Keratinocyte (primary cell): ENCODE data around the gene RABGGTA. TPM values are rescaled to one million over a fixed set of nuclear protein-coding genes. Genes with fewer than 3 reads are reported as not detected.

Source experiments
- DNase-seq: peaks from one replicate; pipeline ENCODE4 v3.0.0-alpha.2; 2011; ENCODE audit warnings: low read depth, missing footprints, low spot score
- FAIRE-seq: peaks from 2 replicates; lab custom pipeline; 2011; peaks lifted over from hg19 to GRCh38; lab: Jason Lieb, UNC
- H2AFZ ChIP-seq: 2 replicates; pipeline ENCODE4 v1.6.0; 2012; ENCODE audit warnings: low read length, control low read depth, inconsistent platforms; ENCODE audit not compliant: control insufficient read depth
- H3K27ac ChIP-seq: 2 replicates; pipeline ENCODE4 v1.5.1; 2011; ENCODE audit warnings: low read length; ENCODE audit not compliant: control insufficient read depth, insufficient read depth
- H3K27me3 ChIP-seq: 3 replicates; pipeline ENCODE4 v1.6.0; 2011; ENCODE audit warnings: low read length; ENCODE audit not compliant: control insufficient read depth, insufficient read depth; ENCODE audit errors: extremely low read depth
- H3K36me3 ChIP-seq, 2 experiments: 2 replicates in 1 of 2; 3 replicates in 1 of 2; pipeline ENCODE4 v1.5.1; 2011; ENCODE audit warnings: low read length in 2 of 2, mild to moderate bottlenecking in 1 of 2; ENCODE audit not compliant: control insufficient read depth in 2 of 2, insufficient read depth in 2 of 2; ENCODE audit errors: extremely low read depth in 1 of 2
- H3K4me1 ChIP-seq: 3 replicates; pipeline ENCODE4 v1.5.1; 2011; ENCODE audit warnings: low read length; ENCODE audit not compliant: control insufficient read depth, insufficient read depth; ENCODE audit errors: extremely low read depth
- H3K4me2 ChIP-seq: 3 replicates; pipeline ENCODE4 v1.6.0; 2011; ENCODE audit warnings: low read depth, low read length; ENCODE audit not compliant: control insufficient read depth, insufficient read depth; ENCODE audit errors: extremely low read depth
- H3K4me3 ChIP-seq, 3 experiments: fragments of 200-600 bp in 1 of 3; sonication (generic) in 1 of 3; 2 replicates in 2 of 3; 3 replicates in 1 of 3; pipeline ENCODE4 v1.5.1; 2011 to 2016; ENCODE audit warnings: low read length in 3 of 3, mild to moderate bottlenecking in 3 of 3, control low read depth in 2 of 3, inconsistent platforms in 1 of 3, low read depth in 1 of 3, mixed read lengths in 1 of 3, mixed run types in 1 of 3, moderate library complexity in 1 of 3; ENCODE audit not compliant: control insufficient read depth in 2 of 3, insufficient read depth in 2 of 3; ENCODE audit errors: extremely low read depth in 1 of 3
- H3K79me2 ChIP-seq: 2 replicates; pipeline ENCODE4 v1.6.0; 2012; ENCODE audit warnings: low read length; ENCODE audit not compliant: control insufficient read depth, insufficient read depth
- H3K9ac ChIP-seq: 3 replicates; pipeline ENCODE4 v1.6.0; 2011; ENCODE audit warnings: low read length; ENCODE audit not compliant: control insufficient read depth, insufficient read depth; ENCODE audit errors: extremely low read depth
- H3K9me1 ChIP-seq: 3 replicates; pipeline ENCODE4 v1.6.0; 2011; ENCODE audit warnings: low read length; ENCODE audit not compliant: control insufficient read depth, insufficient read depth; ENCODE audit errors: extremely low read depth
- H3K9me3 ChIP-seq: 2 replicates; pipeline ENCODE4 v1.5.1; 2012; ENCODE audit warnings: low read depth, low read length; ENCODE audit not compliant: control insufficient read depth
- H4K20me1 ChIP-seq: 3 replicates; pipeline ENCODE4 v1.6.0; 2011; ENCODE audit warnings: low read length; ENCODE audit not compliant: control insufficient read depth, insufficient read depth; ENCODE audit errors: extremely low read depth
- CTCF ChIP-seq, 3 experiments: IDR thresholded peaks in 1 of 3; conservative IDR thresholded peaks in 1 of 3; optimal IDR thresholded peaks in 1 of 3; 2 replicates in 2 of 3; 3 replicates in 1 of 3; pipeline versions ENCODE3 to v1.5.1; 2011; ENCODE audit warnings: low read length in 3 of 3, mild to moderate bottlenecking in 3 of 3, moderate library complexity in 2 of 3, control low read depth in 1 of 3, inconsistent platforms in 1 of 3; ENCODE audit not compliant: insufficient read depth in 2 of 3; ENCODE audit errors: extremely low read depth in 1 of 3
- EZH2 ChIP-seq: IDR thresholded peaks from one replicate; pipeline ENCODE4 v1.6.1; 2012; ENCODE audit warnings: inconsistent platforms, mild to moderate bottlenecking, low read length, moderate library complexity
- dilution Hi-C: fragments of 300-500 bp; cut with MboI; formaldehyde crosslinking; loops from one replicate; pipeline ENCODE4 v1.7.0; 2020; ENCODE audit warnings: low sequenced_read_pairs; ENCODE audit not compliant: extremely low pct_ligation_motif_present
- polyA plus RNA-seq, 5 experiments: library from polyadenylated mRNA; depleted of rRNA in 3 of 5; stranded (reverse) in 3 of 5; stranded (forward) in 1 of 5; unstranded in 1 of 5; fragments of >200 nt; gene quantifications; 1 replicate in 1 of 5; 2 replicates in 3 of 5; 3 replicates in 1 of 5; pipeline versions ENCODE4 v1.2.1 to v1.2.3, GENCODE V29; 2011 to 2012; ENCODE audit warnings: missing spikeins in 2 of 5, low read depth in 1 of 5, low replicate concordance in 1 of 5

The RABGGTA gene
- polyA plus RNA-seq, 1 donor (not counting 4 experiments of a cell fraction or from before 2014, with no cell fraction given): 29.0 TPM

DNA sequence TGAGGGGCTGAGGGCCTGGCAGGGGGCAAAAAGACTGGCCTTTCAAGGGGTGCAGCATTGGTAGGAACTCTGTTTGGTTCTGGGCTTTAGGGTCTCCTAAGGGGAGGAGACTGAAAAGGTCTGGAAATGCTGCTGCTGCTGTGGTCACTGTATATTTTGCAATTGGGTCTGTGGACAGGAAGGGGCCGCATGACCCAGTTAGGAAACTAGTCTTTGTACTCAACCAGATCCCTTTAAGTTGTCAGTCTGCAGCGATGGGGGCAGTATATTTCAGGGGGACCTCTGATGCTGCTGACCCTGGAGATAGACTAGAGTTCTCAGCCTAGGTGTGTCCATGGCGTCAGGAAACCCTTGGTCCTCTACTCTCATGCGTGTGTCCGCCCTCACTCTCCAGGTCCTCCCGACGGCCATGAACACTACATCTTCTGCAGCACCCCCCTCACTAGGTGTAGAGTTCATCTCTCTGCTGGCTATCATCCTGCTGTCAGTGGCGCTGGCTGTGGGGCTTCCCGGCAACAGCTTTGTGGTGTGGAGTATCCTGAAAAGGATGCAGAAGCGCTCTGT lies 43.9 kb upstream of the RABGGTA start:
- H3K4me1 ChIP-seq: peaks cover 57% of the 10 kb centered on the region
- no peak overlapping the region for H2AFZ ChIP-seq
- H4K20me1 ChIP-seq: no peaks in the 10 kb centered on the region
- dilution Hi-C loops: no loop called here
- H3K9me3 ChIP-seq: no peaks in the 10 kb centered on the region
- peak overlapping the region in 2 of 3 experiments; percentile 3 to 19 for H3K4me3 ChIP-seq
- peaks cover 2% of the 10 kb centered on the region for H3K9me1 ChIP-seq
- no peak for TF ChIP-seq EZH2
- TF ChIP-seq CTCF (optimal IDR thresholded peaks at IDR 0.05 in 1 of 3, IDR thresholded peaks at IDR 0.05 in 1 of 3, conservative IDR thresholded peaks at IDR 0.05 in 1 of 3; ENCODE audit: extremely low read depth in 1 of 3, insufficient read depth in 2 of 3, low read length in 3 of 3): no peak
- H3K79me2 ChIP-seq: no peaks in the 10 kb centered on the region
- no peak overlapping the region for H3K9ac ChIP-seq
- H3K4me2 ChIP-seq: peak overlapping the region; percentile 72
- FAIRE-seq (no peak), DNase-seq (no peak)
- peaks cover 3 to 4% of the 10 kb centered on the region in 2 experiments for H3K36me3 ChIP-seq
- peaks cover 3% of the 10 kb centered on the region for H3K27me3 ChIP-seq
- H3K27ac ChIP-seq: peak overlapping the region; percentile 40

DNA sequence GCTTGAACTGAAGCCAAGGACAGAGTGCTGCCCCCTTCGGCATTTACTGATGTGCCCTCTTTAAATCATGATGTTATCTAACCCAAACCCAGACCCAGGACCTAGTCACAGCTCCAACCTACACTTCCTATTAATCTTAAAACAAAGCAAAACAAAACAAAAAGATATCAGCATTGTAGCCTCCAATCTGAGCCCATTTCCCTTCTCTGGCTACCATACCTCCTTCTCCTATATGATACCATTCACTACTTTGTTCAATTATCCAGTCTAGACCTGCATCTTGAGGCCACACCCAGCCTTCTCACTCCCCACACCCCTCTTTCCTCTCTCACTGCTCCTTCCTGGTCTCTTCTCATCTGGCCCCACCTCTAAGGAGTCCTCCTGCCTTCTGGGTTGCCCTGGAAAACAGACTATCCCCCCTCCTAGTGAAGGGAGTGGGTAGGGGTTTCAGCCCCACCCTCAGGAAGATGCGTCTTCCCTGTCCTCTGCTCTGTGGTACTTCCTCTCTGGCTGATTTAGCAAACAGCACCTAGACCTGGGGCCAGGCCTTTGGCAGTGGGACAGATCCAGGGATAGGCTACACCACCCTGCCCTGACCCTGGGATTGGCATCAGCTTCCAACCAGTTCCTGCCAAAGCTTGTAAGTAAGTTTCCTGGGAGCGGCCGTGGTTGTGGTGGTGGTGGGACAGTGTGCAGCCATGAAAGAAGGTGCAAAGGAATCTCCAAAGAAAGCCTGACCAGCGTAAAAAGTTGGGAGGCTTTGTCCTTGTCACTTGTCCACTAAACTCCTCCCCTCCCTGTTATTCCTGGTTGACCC lies 43.2 kb upstream of the RABGGTA start:
- Histone ChIP-seq H2AFZ (no peak overlapping the region), H3K27me3 (peaks cover under 1% of the 10 kb centered on the region), H3K79me2 (no peaks in the 10 kb centered on the region), H3K9ac (no peak overlapping the region), H3K9me1 (peaks cover 2% of the 10 kb centered on the region), H3K4me2 (peak overlapping the region; percentile 72), H3K9me3 (no peaks in the 10 kb centered on the region), H3K27ac (peak overlapping the region; percentile 40), H4K20me1 (no peaks in the 10 kb centered on the region), H3K4me1 (peaks cover 65% of the 10 kb centered on the region), H3K4me3 (peak overlapping the region in 2 of 3 experiments; percentile 3 to 19), H3K36me3 (peaks cover 3 to 4% of the 10 kb centered on the region in 2 experiments)
- dilution Hi-C loops: no loop called here
- peak; percentile 81 for FAIRE-seq
- no peak for DNase-seq
- TF ChIP-seq EZH2 (no peak), CTCF (optimal IDR thresholded peaks at IDR 0.05 in 1 of 3, IDR thresholded peaks at IDR 0.05 in 1 of 3, conservative IDR thresholded peaks at IDR 0.05 in 1 of 3; ENCODE audit: extremely low read depth in 1 of 3, insufficient read depth in 2 of 3, low read length in 3 of 3) (no peak)
